ENCODE results near the gene ARL15.

DNA sequence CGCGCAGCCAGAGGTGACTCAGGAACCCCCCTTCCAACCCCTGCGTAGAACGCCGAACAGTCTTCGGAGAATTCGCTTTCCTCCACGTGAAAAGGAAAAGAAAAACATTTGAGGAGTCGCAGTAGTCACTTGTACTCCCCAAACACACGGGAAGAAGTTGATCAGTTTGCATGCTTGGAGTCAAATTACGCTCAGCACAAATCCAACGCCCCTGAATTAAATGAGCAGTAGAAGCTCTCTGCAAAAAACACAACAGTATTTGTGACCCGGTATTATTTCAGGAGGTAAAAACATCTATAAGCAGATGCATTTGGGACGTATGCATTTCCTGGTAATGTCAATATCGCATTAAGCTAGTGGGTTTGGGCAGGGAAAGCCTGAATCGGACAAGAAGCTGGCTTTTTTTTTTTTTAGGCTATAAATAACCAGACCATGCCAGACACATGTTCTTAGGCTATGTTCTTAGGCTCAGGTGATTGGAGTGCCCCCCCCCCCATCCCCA lies 854 bp upstream of the ARL15 start:
- TF ChIP-seq, protein P1, sequence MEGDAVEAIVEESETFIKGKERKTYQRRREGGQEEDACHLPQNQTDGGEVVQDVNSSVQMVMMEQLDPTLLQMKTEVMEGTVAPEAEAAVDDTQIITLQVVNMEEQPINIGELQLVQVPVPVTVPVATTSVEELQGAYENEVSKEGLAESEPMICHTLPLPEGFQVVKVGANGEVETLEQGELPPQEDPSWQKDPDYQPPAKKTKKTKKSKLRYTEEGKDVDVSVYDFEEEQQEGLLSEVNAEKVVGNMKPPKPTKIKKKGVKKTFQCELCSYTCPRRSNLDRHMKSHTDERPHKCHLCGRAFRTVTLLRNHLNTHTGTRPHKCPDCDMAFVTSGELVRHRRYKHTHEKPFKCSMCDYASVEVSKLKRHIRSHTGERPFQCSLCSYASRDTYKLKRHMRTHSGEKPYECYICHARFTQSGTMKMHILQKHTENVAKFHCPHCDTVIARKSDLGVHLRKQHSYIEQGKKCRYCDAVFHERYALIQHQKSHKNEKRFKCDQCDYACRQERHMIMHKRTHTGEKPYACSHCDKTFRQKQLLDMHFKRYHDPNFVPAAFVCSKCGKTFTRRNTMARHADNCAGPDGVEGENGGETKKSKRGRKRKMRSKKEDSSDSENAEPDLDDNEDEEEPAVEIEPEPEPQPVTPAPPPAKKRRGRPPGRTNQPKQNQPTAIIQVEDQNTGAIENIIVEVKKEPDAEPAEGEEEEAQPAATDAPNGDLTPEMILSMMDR (conservative IDR thresholded peaks at IDR 0.05; ENCODE audit: low read depth, low read length) = no peak
- TF ChIP-seq POLR2A (IDR thresholded peaks at IDR 0.05; ENCODE audit: low read depth, low read length) = no peak
- TF ChIP-seq RFX5 (IDR thresholded peaks at IDR 0.05; ENCODE audit: low read depth, low read length) = no peak
- TF ChIP-seq MXI1 (IDR thresholded peaks at IDR 0.05; ENCODE audit: borderline replicate concordance, low read depth, low read length) = no peak
- no peak for TF ChIP-seq RAD21 (IDR thresholded peaks at IDR 0.05; ENCODE audit: low read length)
- TF ChIP-seq BHLHE40 (IDR thresholded peaks at IDR 0.05; ENCODE audit: low read depth, low read length) = no peak
